Activated CD8-positive, alpha-beta memory T cell treated with anti-CD3 and anti-CD28 coated beads for 24 hours (primary cell): ENCODE results near the gene ARHGEF2.
A peak's percentile ranks its signal among the peaks of the same experiment; 100 is the strongest.
"Not testable (repeated sequence)": the region's sequence is repeated elsewhere in the genome, so short reads cannot be mapped to it uniquely, and the experiment has no call there.

ENCODE experiments used
- DNase-seq: peaks from one replicate; pipeline ENCODE4 v3.0.0-alpha.2; 2020

ARHGEF2 gene

GRCh38 chr1:155940993-155941844, 37.1 kb downstream of the ARHGEF2 start, which contains the start of gene RXFP4:
Gene RXFP4 (plus strand): TSS chr1:155941638. CDS start chr1:155941710, 72 bp downstream.
- no peak for DNase-seq

GRCh38 chr1:155940482-155940992, 37.8 kb downstream of the ARHGEF2 start:
- no peak for DNase-seq

- DNase-seq: no peak
These were observed 40.1 kb downstream of the ARHGEF2 start for GRCh38 chr1:155938220-155938627.

- no peak for DNase-seq
These were observed 43.3 kb downstream of the ARHGEF2 start for GRCh38 chr1:155934936-155935590.

- peak; percentile 93 for DNase-seq
These were observed 44.0 kb downstream of the ARHGEF2 start, which contains the start of gene KHDC4 for GRCh38 chr1:155934097-155934935. Gene KHDC4 (minus strand): TSS chr1:155934413. CDS start chr1:155934373, 40 bp downstream.

DNA sequence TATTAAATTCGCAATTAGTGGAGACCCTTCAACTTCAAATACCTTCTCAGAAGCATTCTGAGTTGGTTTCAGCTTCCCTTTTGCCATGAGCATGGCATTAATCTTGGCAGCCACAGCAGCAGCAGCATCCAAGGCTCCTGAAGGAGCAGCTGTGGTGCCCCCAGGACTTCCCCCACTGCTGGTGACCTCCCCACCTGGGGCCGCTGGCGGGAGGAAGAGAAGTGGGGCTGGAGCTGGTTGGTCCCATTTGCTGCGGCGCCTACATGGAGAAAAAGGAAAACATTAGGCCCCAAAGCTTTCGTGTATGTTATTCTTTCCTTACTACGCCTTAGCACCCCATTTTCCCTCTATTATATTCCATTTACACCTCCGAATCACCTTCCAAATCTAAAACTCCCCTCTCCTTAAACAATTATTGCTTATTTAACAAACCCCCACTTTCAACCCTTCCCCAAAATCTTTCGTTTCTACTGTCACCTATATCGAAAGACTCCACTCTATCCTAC, 44.7 kb downstream of the ARHGEF2 start:
- no peak for DNase-seq

DNA sequence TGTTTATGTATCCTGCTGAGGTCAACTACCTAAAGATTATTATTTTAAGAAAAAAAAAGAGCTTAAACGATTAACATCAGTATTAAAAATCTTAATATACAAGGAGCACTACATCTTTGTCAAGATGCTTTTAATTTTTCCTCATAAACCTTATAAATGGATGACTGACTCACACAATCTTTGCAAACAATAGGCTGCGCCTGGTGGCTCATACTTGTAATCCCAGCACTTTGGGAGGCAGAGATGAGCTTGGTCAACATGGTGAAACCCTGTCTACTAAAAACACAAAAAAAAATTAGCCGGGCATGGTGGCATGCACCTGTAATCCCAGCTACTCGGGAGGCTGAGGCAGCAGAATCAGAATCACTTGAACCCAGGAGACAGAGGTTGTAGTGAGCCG, 45.9 kb downstream of the ARHGEF2 start:
- no peak for DNase-seq

GRCh38 chr1:155932081-155932480, 46.3 kb downstream of the ARHGEF2 start:
- no peak for DNase-seq

DNA sequence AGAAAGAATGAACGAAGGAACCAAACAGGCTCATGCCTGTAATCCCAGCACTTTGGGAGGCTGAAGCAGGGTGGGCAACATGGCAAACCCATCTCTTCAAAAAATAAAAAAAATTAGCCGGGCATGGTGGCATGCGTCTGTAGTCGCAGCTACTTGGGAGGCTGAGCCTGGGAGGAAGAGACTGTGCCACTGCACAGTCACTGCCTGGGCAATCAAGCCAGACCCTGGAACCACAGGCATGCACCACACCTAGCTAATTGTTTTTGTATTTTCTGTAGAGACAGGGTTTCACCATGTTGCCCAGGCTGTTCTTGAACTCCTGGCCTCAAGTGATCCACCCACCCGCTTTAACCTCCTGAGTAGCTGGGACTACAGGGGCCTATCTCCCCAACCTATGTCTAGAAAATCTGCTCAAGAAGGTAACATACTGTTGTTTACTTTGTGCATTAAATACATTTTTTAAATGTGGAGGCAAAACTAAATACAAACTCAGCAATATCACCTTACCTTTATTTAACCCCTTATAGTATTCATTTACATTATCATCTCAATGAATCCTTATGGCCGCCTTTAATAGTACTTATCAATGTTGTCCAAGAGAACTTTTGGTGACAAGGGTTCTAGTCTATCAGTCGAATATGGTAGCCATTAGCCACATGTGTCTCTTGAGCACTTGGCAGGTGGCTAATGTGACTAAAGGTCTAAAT, 46.9 kb downstream of the ARHGEF2 start:
- no peak for DNase-seq

- not testable (repeated sequence) for DNase-seq
These were observed 47.6 kb downstream of the ARHGEF2 start for GRCh38 chr1:155930725-155931124.

- DNase-seq: no peak
These were observed 49.3 kb downstream of the ARHGEF2 start for GRCh38 chr1:155929057-155929456.

- no peak for DNase-seq
These were observed 52.8 kb downstream of the ARHGEF2 start for GRCh38 chr1:155925506-155925905.

DNA sequence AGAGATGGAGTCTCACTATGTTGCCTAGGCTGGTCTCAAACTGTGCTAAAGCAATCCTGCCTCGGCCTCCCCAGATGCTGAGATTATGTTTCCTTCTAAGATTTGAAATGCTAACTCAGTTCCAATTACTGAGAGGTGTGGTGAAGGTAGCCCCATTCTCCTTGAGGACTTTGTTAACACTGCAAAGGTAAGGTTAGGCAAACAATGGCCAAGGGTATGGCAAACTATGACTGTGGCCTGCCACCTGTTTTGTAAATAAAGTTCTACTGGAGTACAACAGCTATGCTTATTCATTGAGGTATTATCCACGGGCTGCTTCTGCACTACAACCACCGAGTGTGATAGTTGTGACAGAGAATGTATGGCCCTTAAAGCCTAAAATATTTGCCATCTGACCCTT, 57.6 kb downstream of the ARHGEF2 start:
- no peak for DNase-seq

- no peak for DNase-seq
These were observed 58.5 kb downstream of the ARHGEF2 start for GRCh38 chr1:155919801-155920200.

- DNase-seq: no peak
These were observed 59.7 kb downstream of the ARHGEF2 start for GRCh38 chr1:155918660-155919059.

GRCh38 chr1:155913969-155914757, 64.2 kb downstream of the ARHGEF2 start:
- no peak for DNase-seq

GRCh38 chr1:155912056-155912536, 66.3 kb downstream of the ARHGEF2 start:
- no peak for DNase-seq

- peak; percentile 91 for DNase-seq
These were observed 66.9 kb downstream of the ARHGEF2 start, which contains the start of gene RIT1 for GRCh38 chr1:155911156-155912055. Gene RIT1 (minus strand): TSS chr1:155911349. CDS start chr1:155910761, 588 bp downstream.

DNA sequence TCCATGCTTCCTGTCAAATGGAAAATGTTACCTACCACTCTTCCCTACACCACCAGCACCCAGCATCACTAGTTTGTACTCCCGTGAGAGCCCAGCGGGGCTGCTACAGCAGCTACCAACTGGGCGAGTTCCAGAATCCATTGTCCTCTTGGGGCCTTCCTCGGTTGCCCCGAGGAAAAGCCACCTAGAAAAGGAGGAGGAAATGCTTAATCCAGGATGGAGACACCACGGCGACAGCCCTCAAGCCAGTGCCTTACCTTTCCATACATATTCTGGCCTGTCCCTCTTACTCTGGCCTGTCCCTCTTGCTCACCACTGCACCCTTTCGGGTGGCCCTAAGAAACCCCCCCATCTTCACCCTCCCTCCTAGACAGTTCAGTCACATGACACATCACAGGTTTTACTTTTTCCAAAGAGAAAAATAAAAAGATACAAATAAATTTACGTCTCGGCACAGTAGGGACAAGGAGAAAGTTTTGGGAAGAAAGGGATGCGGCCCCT, 67.7 kb downstream of the ARHGEF2 start:
- DNase-seq: peak; percentile 60

- DNase-seq: no peak
These were observed 68.5 kb downstream of the ARHGEF2 start for GRCh38 chr1:155909894-155910293.
